GM19023 (cell line): Measurements from ENCODE around the gene PTAR1.

Experiments used
- ATAC-seq: cut with Tn5 transposase; IDR thresholded peaks from one replicate; pipeline ENCODE4 v1.9.1; 2021; ENCODE audit warnings: mild to moderate bottlenecking, moderate library complexity; ENCODE audit not compliant: unreplicated experiment

The PTAR1 gene

GRCh38 chr9:69753830-69754229, 6.0 kb downstream of the PTAR1 start:
- ATAC-seq: no peak

DNA sequence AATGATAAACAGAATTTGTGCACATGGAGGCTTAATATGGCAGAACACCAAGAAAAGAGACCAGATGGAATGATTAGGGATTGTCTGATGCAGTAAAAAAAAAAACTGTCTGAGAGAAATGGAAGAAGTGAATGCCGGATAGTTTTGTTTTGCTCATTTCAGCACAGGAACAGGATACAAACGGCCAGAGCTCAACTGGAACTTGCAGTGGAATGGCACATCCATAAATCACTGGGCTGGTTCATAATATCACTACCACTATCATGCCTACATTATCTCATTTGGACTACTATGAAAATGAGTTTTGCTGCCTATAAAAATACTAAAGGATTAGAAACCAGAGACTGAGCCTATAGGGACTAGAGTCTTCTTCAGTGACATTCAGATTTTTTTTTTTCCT, 9.7 kb downstream of the PTAR1 start:
- ATAC-seq: no peak

DNA sequence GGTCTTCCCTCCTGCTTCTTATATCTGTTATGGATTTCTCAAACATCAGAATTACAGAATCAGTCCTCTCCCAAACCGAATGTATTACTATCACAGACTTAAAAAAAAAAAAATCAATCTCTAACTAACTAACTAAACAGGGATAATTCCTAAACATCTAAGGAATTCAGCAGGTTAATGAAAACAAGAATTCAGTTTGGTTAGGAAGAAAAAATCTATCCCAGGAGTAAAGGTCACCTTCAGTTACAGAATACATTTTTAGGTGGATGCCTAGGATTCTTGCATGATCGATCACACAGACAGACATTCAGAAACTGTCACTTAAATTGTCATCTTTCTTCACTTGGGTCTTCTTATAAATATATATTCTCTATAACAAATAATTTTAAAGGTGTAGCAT, 11.5 kb downstream of the PTAR1 start:
- ATAC-seq: no peak

DNA sequence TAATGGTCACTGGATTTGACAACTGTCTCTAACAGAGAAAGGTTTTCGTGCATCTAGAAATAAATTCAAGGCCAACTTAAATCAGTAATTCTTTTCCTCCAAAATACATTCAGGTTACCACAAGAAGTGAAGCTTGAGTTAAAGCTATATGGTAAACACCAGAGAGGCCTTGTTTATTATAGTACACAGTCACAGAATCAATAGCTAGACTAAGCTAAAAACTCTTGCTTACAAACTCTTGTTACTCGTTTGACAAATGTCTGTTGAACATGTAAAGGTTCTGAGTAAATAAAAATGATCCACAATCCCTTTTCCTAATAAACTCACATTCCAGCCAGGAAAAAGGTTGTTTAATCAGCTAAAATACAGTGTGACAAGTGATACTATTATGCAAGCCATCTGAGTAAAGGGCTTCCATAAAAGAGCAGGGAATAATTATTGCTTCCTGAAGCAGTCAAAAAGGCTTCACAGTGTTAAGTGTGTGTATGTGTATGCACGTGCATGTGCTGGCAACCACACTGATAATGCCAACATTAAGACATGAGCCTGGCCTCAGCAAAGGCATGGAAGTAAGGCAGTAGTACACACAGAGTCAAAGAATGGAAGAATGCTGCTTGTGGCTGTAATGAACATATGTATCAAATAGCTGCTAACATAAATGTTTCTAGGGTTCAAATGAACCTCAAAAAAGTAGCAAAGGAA, 12.8 kb downstream of the PTAR1 start:
- ATAC-seq: no peak

GRCh38 chr9:69745716-69746437, 13.9 kb downstream of the PTAR1 start:
- ATAC-seq: no peak

DNA sequence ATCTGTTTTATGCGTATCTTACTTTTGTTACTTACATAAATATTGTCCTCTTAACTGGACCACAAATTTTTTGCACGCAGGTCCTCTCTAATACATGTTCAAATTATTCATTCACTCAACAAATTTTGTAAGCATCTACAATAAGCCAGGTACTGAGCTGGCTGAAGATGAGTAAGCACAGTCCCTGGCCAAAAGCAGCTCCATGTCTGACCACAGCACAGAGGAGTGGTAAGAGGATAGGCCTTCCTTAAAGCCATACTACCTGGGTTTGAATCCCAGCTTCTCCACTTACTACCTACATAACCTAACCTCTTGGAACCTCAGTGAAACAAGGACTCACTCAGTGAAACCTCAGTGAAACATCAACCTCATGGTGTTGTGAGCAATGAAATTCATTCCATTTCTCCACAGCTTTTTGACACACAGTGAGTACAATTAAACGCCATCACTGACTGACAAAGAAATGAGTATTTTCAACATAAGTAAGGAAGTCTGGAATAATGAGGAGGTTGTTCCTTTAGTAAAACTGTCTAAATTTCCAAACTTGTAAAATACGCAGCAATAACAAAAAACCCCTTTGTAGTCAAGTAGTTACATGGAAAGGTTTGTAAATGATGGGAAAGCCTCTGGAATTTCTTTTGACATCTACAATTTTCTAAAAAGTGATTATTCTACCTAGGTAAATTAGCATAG, 15.0 kb downstream of the PTAR1 start:
- no peak for ATAC-seq

DNA sequence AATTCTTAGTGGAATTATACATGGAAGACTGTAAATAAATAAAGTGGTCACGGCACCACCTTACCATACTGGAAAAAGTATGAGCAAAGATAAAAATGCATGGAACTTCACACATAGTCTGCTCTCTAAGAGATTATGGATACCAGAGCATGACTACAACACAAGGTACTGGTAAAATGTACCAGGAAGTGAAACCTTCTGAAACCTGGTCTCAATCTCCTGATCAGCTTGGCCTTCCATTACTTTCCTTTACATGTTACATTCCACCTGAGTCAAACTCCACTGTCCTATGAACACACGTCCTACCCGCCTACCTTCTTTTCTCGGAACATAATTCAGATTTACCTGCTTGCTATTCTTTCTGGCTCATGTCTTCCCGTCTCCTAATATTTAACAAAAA, 15.9 kb downstream of the PTAR1 start:
- no peak for ATAC-seq

GRCh38 chr9:69740872-69741505, 18.8 kb downstream of the PTAR1 start:
- ATAC-seq: no peak

DNA sequence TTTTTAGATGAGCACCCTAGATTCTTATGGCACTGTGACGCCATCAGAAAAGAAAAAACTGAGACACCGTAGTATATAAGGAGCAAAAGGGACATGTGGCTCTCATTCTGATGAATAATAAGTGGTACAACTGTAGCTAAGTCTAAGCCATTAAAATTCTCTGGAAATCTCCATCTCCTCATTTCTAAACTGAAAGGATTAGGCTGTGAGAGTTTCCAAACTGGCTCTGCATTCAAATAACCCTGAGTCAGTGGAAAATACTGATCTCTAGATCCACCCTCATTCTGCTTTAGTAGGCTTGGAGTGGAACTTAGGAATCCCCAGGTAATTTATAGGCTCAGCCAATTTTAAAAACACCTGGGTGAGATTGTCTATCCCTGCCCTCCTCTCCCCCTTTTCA, 28.5 kb downstream of the PTAR1 start:
- ATAC-seq: no peak

DNA sequence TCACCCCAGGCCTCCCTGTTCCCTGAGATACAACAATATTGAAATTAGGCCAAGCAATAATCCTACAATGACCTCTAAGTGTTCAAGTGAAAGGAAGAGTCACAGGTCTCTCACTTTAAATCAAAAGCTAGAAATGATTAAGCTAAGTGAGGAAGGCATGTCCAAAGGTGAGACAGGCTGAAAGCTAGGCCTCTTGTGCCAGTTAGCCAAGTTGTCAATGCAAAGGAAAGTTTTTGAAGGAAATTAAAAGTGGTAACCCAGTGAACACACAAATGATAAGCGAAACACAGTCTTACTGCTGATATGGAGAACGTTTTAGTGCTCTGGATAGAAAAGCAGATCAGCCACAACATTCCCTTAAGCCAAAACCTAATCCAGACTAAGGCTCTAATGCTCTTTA, 39.8 kb downstream of the PTAR1 start:
- no peak for ATAC-seq

DNA sequence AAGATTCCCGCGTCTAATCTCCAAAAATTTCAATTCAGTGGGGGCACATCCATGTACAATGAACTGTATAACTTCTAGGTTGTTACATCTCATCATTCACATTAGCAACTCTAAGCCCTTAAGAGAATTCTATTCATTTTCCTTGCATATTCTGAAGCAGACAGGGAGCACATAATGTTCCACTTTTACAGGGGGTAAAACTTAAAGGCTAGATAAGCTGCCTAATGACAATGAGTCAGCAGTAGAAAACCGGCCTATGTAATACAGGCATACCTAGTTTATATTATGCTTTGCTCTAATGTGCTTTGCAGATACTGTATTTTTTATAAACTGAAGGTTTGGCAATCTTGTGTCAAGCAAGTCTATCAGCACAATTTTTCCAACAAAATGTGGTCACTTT, 40.4 kb downstream of the PTAR1 start:
- no peak for ATAC-seq

DNA sequence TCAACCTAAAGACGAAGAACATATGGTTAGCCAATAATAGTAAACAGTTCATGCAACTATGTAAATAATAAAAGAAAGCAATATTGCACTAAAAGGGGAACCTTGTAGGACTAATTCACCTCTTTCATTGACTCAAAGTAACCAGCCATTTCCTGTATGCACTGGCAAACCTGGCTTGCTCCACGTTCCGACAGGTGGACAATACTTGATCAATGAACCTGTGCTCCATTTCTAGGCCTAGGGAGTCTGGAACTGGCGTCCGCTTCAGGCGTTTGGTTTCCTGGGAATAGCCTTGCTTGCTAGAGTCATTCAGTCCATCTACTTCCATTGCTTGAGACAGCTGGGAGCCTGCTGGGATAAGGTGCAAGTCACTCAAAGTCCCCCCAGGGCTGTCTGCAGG, 41.6 kb downstream of the PTAR1 start:
- ATAC-seq: no peak

- ATAC-seq: no peak
These were observed 44.0 kb downstream of the PTAR1 start for GRCh38 chr9:69715825-69716224.

DNA sequence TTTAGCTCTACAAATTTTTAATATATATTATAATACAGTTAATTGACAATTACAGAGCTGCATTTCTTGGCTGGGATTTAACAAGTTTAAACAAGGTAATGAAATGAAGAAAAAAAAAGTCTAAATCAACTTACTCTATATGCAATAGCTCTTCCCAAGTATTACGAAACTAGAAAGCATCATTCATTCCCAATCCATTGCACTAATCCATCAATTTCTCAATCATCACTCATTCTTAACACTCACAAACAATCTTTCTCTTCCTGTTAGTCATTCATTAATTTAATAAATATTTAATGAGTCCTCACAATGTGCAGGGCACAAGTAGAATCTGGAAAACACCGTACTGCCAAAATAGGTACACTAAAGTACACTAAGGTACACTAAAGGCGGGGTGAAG, 44.7 kb downstream of the PTAR1 start:
- ATAC-seq: no peak

DNA sequence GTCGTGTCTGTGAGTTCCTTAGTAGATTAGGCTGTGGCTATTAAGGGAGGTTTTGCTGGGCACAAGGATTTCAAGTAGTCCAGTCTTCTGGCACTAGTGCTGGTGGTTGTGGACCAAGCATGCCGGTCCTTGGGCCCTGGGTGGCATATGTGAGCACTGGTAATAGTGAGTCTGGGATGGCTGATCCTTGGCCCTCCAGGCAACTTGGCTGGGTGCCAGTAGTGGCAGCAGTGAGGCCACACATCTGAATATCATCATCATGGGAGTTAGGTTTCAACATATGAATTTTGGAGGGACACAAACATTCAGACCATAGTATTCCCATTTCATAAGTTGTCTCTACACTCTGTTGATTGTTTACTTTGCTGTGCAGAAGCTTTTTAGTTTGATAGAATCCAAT, 62.3 kb downstream of the PTAR1 start:
- ATAC-seq: no peak

- no peak for ATAC-seq
These were observed 63.0 kb downstream of the PTAR1 start for GRCh38 chr9:69696802-69697201.

DNA sequence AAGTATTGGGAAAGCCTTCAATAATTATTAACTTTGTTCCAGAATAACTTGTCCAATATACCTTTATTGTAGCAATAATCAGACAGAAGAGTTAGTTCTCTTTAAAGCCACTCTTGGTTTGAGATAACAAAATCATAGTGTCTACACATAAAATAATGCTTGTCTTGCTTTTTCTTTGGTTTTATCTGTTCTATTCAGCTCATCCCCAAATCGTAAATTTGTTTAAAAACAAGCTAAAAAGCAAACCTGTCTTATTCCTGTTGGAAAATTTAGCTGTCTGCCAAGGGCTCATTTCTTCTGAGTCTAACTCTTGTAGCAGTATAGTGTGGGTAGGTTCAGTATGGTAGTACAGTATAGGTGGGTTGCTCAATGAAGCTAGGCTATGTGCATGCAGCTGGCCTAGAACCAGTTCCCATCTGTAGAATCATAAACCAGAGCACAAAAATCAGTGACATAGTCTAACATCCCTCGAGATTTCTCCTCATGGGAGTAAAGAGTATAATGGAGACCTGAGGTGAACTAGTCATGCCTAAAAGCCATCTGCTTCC, 69.7 kb downstream of the PTAR1 start:
- ATAC-seq: no peak

- ATAC-seq: no peak
These were observed 75.9 kb downstream of the PTAR1 start for GRCh38 chr9:69683927-69684326.

GRCh38 chr9:69678843-69679538, 80.8 kb downstream of the PTAR1 start:
- no peak for ATAC-seq

DNA sequence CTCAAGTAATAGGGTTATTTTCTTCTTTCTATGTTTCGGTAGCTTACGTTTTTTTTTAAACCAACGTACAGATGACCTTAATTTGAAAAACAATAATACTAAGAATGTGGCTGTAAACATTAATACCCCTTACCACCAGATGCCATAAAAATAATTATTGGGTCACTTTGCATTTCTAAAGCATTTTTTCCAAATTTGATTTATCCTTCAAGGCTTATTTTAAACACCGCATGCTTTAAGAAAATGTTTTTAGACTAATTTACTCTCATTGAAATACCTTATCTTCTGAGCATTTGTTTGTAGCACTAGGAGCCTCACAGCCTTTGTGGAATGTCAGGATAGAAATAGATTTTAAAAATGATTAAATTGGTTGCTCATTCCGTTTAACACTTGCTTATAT, 81.9 kb downstream of the PTAR1 start:
- ATAC-seq: no peak

DNA sequence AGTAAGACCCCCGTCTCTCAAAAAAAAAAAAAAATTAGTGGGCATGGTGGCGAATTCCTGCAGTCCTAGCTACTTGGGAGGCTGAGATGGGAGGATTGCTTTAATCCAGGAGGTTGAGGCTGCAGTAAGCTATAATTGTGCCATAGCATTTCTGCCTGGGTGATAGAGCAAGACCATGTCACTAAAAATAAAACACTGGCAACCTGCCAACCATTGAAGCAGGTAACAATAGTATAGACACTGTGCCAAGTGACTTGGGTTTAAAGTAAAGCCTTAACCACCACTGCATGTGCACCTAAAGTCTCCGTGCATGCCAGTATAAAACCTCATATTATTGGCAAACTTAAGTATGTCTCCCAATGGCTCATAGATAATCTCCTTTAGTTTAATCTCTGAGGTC, 84.2 kb downstream of the PTAR1 start:
- no peak for ATAC-seq
